T-helper 2 cell (primary cell): Measurements from ENCODE around the gene HELQ.

Experiments used
- DNase-seq, 5 experiments: peaks; one replicate each; pipeline versions ENCODE4 v3.0.0 to v3.0.0-alpha.2; 2012 to 2022

The HELQ gene

GRCh38 chr4:83431200-83431599 is 24.4 kb downstream of the HELQ start:
- DNase-seq = no peak

- DNase-seq = no peak
These were observed 37.4 kb downstream of the HELQ start for GRCh38 chr4:83418211-83418610.

- no peak for DNase-seq
These were observed 38.1 kb downstream of the HELQ start for GRCh38 chr4:83417566-83417965.

- DNase-seq = no peak
These were observed 41.9 kb downstream of the HELQ start for GRCh38 chr4:83413676-83414075.

GRCh38 chr4:83408908-83409307 is 46.7 kb downstream of the HELQ start:
- no peak for DNase-seq

- DNase-seq = no peak
These were observed 49.5 kb downstream of the HELQ start for GRCh38 chr4:83405844-83406816.

GRCh38 chr4:83398158-83398557 is 57.5 kb downstream of the HELQ start:
- DNase-seq = peak in 1 of 5 experiments; percentile 23

GRCh38 chr4:83393908-83394307 is 61.7 kb downstream of the HELQ start:
- DNase-seq = no peak

- DNase-seq = no peak
These were observed 63.1 kb downstream of the HELQ start for GRCh38 chr4:83392562-83392961.

GRCh38 chr4:83390944-83391343 is 64.7 kb downstream of the HELQ start:
- no peak for DNase-seq

- no peak for DNase-seq
These were observed 65.7 kb downstream of the HELQ start for GRCh38 chr4:83389756-83390505.

- no peak for DNase-seq
These were observed 66.4 kb downstream of the HELQ start for GRCh38 chr4:83389037-83389720.

- DNase-seq = peak in 1 of 5 experiments; percentile 63
These were observed 67.3 kb downstream of the HELQ start for GRCh38 chr4:83388313-83388676.

- no peak for DNase-seq
These were observed 67.9 kb downstream of the HELQ start for GRCh38 chr4:83387476-83388312.

- no peak for DNase-seq
These were observed 68.6 kb downstream of the HELQ start for GRCh38 chr4:83387012-83387411.

GRCh38 chr4:83382850-83383249 is 72.8 kb downstream of the HELQ start:
- DNase-seq = peak in 1 of 5 experiments; percentile 12

- no peak for DNase-seq
These were observed 74.5 kb downstream of the HELQ start for GRCh38 chr4:83381173-83381572.

- peak in 1 of 5 experiments; percentile 64 for DNase-seq
These were observed 77.2 kb downstream of the HELQ start for GRCh38 chr4:83378419-83378818.

GRCh38 chr4:83372931-83373330 is 82.7 kb downstream of the HELQ start:
- DNase-seq = no peak

GRCh38 chr4:83371936-83372335 is 83.7 kb downstream of the HELQ start:
- no peak for DNase-seq

- no peak for DNase-seq
These were observed 84.4 kb downstream of the HELQ start for GRCh38 chr4:83371235-83371634.

GRCh38 chr4:83370640-83370906 is 85.0 kb downstream of the HELQ start:
- no peak for DNase-seq
